Suprapubic skin (tissue), 4 donors: ENCODE data around the gene COLEC11.

Experiments used
- CTCF ChIP-seq, 2 donors: fragments of 200-600 bp in 1 of 2; fragments of 450-650 bp in 1 of 2; sonication (generic) in 1 of 2; IDR thresholded peaks; one replicate each; pipeline ENCODE4 v1.5.1; 2016 to 2019; ENCODE audit warnings: antibody characterized with exemption in 2 of 2, mild to moderate bottlenecking in 1 of 2, moderate library complexity in 1 of 2
- EP300 ChIP-seq: sonication (generic); formaldehyde crosslinking; IDR thresholded peaks from one replicate; pipeline ENCODE4 v1.6.1; 2017; ENCODE audit warnings: antibody characterized with exemption
- POLR2A ChIP-seq, 2 donors: fragments of 450-650 bp; IDR thresholded peaks; one replicate each; pipeline ENCODE4 v1.6.1; 2017; ENCODE audit warnings: antibody characterized with exemption in 2 of 2, mild to moderate bottlenecking in 2 of 2, moderate library complexity in 2 of 2
- POLR2AphosphoS5 ChIP-seq, 3 donors: sonication (generic); formaldehyde crosslinking; IDR thresholded peaks; one replicate each; pipeline ENCODE4 v1.6.1; 2017; ENCODE audit warnings: antibody characterized with exemption in 3 of 3

- TF ChIP-seq POLR2AphosphoS5 (IDR thresholded peaks at IDR 0.05) (no peak), CTCF (IDR thresholded peaks at IDR 0.05) (no peak), POLR2A (IDR thresholded peaks at IDR 0.05) (no peak), EP300 (no peak)
Observed at GRCh38 chr2:3638456-3638810, 43.5 kb downstream of the COLEC11 start.
